Upper lobe of right lung (tissue), 1 donor: Measurements from ENCODE around the gene SHKBP1. TPM values are rescaled to one million over a fixed set of nuclear protein-coding genes. Genes with fewer than 3 reads are reported as not detected.

Experiments
- ATAC-seq: fragments of 200-7000 bp; cut with Tn5 transposase; one replicate; pipeline ENCODE4 v1.9.1; 2020; ENCODE audit warnings: mild to moderate bottlenecking, moderate library complexity
- DNase-seq: peaks from one replicate; pipeline ENCODE4 v3.0.0-alpha.2; 2020
- H3K27ac ChIP-seq: fragments of 200-600 bp; one replicate; pipeline ENCODE4 v1.8.0; 2022
- H3K27me3 ChIP-seq: fragments of 200-600 bp; one replicate; pipeline ENCODE4 v1.8.0; 2022; ENCODE audit warnings: mild to moderate bottlenecking
- H3K36me3 ChIP-seq: fragments of 200-600 bp; one replicate; pipeline ENCODE4 v1.8.0; 2022
- H3K4me1 ChIP-seq: fragments of 200-600 bp; one replicate; pipeline ENCODE4 v1.8.0; 2022
- H3K4me3 ChIP-seq: fragments of 200-600 bp; one replicate; pipeline ENCODE4 v1.8.0; 2022; ENCODE audit warnings: mild to moderate bottlenecking
- H3K9me3 ChIP-seq: fragments of 200-600 bp; one replicate; pipeline ENCODE4 v1.8.0; 2022
- intact Hi-C: fragments of 100-400 bp; cut with DNase I; formaldehyde crosslinking; loops from one replicate; pipeline ENCODE4 v1.11.0; 2022
- total RNA-seq: library from RNA; stranded (reverse); fragmentation: NEBNext Ultra II Directional; extraction: Animal tissue kit (Norgen Biotek cat#: 25700); gene quantifications from one replicate; pipeline ENCODE4 v1.2.1, GENCODE V29; 2021
- TF ChIP-seq, protein P1 (sequence below): fragments of 200-600 bp; IDR thresholded peaks from one replicate; pipeline ENCODE4 v1.8.0; 2022; ENCODE audit warnings: antibody characterized with exemption
- donor health status: DM: no; HTN: yes; CAD: no; lungs with severe emphysema.

SHKBP1 gene
- total RNA-seq, 1 donor from 2014 or later: 68.1 TPM

DNA sequence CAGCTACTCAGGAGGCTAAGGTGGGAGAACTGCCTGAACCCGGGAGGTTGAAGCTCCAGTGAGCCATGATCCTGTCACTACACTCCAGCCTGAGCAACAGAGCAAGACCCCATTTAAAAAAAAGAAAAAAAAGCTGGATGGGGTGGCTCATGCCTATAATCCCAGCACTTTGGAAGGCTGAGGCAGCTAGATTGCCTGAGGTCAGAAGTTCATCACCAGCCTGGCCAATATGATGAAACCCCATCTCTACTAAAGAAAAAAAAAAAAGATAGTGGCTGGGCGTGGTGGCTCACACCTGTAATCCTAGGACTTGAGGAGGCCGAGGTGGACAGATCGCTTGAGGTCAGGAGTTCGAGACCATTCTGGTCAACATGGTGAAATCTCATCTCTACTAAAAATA, 39.5 kb downstream of the SHKBP1 start:
- intact Hi-C loops: no loop called here
- Histone ChIP-seq H3K27me3 (no peaks in the 10 kb centered on the region), H3K9me3 (no peaks in the 10 kb centered on the region), H3K4me1 (peaks cover 11% of the 10 kb centered on the region), H3K4me3 (no peak overlapping the region), H3K27ac (no peak overlapping the region), H3K36me3 (peaks cover 22% of the 10 kb centered on the region)
- TF ChIP-seq, protein P1, sequence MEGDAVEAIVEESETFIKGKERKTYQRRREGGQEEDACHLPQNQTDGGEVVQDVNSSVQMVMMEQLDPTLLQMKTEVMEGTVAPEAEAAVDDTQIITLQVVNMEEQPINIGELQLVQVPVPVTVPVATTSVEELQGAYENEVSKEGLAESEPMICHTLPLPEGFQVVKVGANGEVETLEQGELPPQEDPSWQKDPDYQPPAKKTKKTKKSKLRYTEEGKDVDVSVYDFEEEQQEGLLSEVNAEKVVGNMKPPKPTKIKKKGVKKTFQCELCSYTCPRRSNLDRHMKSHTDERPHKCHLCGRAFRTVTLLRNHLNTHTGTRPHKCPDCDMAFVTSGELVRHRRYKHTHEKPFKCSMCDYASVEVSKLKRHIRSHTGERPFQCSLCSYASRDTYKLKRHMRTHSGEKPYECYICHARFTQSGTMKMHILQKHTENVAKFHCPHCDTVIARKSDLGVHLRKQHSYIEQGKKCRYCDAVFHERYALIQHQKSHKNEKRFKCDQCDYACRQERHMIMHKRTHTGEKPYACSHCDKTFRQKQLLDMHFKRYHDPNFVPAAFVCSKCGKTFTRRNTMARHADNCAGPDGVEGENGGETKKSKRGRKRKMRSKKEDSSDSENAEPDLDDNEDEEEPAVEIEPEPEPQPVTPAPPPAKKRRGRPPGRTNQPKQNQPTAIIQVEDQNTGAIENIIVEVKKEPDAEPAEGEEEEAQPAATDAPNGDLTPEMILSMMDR: no peak
- DNase-seq (no peak), ATAC-seq (no peak)

DNA sequence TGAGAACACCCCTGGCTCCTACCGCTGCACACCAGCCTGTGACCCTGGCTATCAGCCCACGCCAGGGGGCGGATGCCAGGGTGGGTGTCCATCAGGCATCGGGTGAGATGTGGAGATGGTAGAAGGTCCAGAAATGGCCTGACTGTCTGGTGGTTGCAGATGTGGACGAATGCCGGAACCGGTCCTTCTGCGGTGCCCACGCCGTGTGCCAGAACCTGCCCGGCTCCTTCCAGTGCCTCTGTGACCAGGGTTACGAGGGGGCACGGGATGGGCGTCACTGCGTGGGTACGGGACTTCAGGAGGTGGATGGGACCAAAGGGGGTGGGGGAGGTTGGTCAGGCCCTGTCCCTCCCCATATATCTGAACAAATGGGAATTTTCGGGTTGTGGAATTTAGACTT, 40.3 kb downstream of the SHKBP1 start:
- TF ChIP-seq, protein P1: no peak
- H3K4me1 ChIP-seq: peaks cover 10% of the 10 kb centered on the region
- no peak overlapping the region for H3K4me3 ChIP-seq
- no peak for ATAC-seq
- intact Hi-C loops: no loop called here
- no peaks in the 10 kb centered on the region for H3K9me3 ChIP-seq
- H3K27me3 ChIP-seq: no peaks in the 10 kb centered on the region
- no peak for DNase-seq
- no peak overlapping the region for H3K27ac ChIP-seq
- peaks cover 26% of the 10 kb centered on the region for H3K36me3 ChIP-seq

DNA sequence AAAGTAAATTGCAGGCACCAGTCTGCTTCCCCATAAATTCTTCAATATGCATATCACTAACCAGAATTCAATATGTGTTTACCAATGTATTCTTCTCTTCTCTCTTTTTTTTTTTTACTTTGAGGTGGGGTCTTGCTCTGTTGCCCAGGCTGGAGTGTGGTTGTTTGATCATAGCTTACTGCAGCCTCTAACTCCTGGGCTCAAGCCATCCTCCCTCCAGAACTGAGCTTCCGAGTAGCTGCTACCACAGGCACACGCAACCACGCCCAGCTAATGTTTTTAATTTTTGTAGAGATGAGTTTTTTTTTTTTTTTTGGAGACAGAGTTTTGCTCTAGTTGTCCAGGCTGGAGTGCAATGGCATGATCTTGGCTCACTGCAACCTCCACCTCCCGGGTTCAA, 41.3 kb downstream of the SHKBP1 start:
- no peak for DNase-seq
- Histone ChIP-seq H3K27ac (no peak overlapping the region), H3K9me3 (no peaks in the 10 kb centered on the region), H3K36me3 (peaks cover 26% of the 10 kb centered on the region), H3K4me3 (no peak overlapping the region), H3K4me1 (peaks cover 10% of the 10 kb centered on the region), H3K27me3 (no peaks in the 10 kb centered on the region)
- TF ChIP-seq, protein P1: no peak
- intact Hi-C loops: no loop called here
- no peak for ATAC-seq

DNA sequence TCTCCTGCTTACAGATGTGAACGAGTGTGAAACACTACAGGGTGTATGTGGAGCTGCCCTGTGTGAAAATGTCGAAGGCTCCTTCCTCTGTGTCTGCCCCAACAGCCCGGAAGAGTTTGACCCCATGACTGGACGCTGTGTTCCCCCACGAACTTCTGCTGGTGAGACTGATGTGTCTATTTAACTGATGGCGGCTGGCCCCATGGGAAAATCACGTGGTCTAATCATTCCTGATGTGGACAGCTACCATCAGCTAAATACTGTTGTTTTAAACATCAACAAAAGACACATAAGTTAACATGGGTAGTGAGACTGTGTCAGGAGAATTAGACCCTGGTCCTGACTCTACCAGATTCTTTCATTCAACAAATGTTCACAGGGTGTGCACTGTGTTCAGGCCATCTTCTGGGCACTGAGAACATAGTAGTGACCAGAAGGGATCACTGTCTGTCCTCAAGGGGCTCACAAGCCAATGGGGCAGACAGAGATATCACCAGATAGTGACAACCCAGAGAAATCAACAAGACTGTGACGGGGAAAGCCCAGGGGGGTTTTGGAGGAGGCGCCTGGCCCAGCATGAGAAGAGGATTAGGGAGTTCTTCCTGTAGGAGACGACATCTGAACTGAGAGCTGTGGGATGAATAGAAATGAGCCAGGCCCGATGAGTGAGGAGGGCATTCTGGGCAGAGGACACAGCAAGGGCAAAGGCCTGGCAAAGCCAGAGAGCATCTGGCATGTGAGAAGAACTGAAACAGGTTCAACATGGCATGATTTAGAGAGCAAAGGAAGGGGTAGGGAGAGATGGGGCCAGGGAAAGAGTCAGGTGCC, 42.9 kb downstream of the SHKBP1 start:
- H3K27me3 ChIP-seq: no peaks in the 10 kb centered on the region
- intact Hi-C loops: no loop called here
- no peak for DNase-seq

DNA sequence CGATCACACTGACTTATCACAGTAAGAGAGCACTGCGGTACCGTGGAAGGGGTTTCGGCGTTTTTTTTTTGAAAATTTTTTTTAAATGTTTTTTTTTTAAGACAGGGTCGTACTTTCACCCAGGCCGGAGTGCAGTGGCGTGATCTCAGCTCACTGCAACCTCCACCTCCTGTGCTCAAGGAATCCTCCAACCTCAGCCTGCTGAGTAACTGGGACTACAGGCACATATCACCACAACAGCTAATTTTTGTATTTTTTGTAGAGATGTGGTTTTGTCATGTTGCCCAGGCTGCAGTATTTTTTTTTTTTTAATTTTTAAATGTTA, 43.5 kb downstream of the SHKBP1 start:
- H3K36me3 ChIP-seq: peaks cover 26% of the 10 kb centered on the region
- H3K27ac ChIP-seq: no peak overlapping the region
- no peaks in the 10 kb centered on the region for H3K27me3 ChIP-seq
- ATAC-seq (no peak), DNase-seq (no peak)
- no peaks in the 10 kb centered on the region for H3K9me3 ChIP-seq
- no peaks in the 10 kb centered on the region for H3K4me1 ChIP-seq
- intact Hi-C loops: no loop called here
- TF ChIP-seq, protein P1: no peak
- H3K4me3 ChIP-seq: no peak overlapping the region

More for the DNA sequence above, 42.9 kb downstream of the SHKBP1 start:
- Histone ChIP-seq H3K36me3 (peaks cover 26% of the 10 kb centered on the region), H3K4me3 (no peak overlapping the region), H3K27ac (no peak overlapping the region), H3K4me1 (peaks cover 2% of the 10 kb centered on the region), H3K9me3 (no peaks in the 10 kb centered on the region)
- no peak for ATAC-seq
- TF ChIP-seq, protein P1: no peak
